GM18511 (cell line): ENCODE data around the gene TMEM87B.

Experiments
- ATAC-seq: cut with Tn5 transposase; IDR thresholded peaks from one replicate; pipeline ENCODE4 v1.9.1; 2021; ENCODE audit warnings: mild to moderate bottlenecking, moderate library complexity; ENCODE audit not compliant: unreplicated experiment

Gene TMEM87B

GRCh38 chr2:112149194-112149593, 94.1 kb downstream of the TMEM87B start:
- no peak for ATAC-seq

GRCh38 chr2:112149866-112150435, 94.9 kb downstream of the TMEM87B start:
- no peak for ATAC-seq

GRCh38 chr2:112150447-112150846, 95.4 kb downstream of the TMEM87B start:
- ATAC-seq, result no peak

DNA sequence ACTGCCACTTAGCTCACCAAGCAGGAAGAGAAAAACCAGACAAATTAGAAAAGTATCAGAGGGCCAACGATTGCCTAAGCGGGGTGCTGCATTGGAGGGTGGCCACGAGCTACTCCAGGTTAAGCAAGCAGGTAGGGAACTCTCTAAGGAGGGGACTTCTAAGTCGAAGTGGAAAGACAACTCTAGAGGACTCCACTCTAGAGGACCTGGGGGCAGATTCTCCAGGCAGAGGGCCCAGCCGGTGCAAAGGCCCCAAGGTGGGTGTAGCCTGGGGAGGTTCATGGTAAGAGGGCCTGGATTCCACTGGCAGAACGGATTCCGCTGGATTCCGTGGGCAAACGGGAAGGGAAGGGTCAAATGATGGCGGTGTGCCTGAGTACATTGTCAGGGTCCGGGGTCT, 95.8 kb downstream of the TMEM87B start:
- no peak for ATAC-seq

DNA sequence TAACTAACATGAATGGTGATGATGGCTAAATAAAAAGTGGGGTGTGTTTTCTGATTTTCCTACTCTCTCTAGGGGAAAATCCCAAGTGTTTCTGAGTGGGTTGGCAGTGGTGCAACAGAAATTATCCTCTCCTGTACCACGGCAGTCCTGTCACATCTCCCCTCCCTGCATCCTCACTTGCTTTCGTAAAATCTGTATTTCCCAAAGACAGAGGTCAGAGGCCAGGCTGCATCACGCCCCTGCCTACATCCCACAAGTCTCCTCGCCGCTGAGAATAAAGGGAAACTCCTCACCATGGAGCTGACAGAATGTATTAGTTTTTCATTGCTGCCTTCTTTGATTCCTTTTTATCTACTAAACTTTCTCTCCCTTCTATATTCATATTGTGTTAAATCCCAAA, 96.2 kb downstream of the TMEM87B start:
- ATAC-seq, result no peak

DNA sequence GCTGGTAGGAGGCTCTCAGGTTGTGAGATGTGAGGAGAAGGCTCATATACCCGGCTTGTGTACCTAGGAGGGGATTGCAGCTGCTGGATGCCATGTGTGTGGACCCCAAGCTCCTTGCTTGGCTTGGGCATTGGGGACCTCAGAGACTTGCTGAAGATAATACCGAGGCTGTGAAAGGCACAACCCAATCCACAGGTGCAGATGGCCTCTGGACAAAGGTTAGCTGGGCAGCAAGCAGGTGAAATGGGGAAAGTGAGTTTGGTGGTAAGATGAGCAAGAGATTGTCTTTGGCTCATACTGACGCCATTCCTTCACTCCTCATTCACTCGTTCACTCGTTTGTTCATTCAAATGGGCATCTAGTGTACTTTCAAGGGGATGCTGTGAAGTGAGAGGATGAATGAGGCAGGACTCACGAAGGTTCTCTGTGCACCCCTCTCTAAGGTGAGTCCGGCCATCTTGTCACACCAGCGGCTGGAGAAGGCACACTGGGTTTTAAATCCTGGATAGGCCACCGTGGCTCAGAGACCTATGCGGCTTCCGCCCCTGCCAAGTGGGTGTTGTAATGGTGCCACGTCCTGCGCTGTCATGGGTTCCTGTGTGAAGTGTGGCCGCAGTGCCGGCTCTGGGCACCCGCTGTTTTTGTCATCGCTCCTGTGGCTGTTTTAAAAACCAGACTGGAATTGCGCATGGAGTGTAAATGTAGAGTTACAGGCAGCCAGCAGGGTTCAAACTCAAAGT, 96.8 kb downstream of the TMEM87B start:
- ATAC-seq, result no peak

DNA sequence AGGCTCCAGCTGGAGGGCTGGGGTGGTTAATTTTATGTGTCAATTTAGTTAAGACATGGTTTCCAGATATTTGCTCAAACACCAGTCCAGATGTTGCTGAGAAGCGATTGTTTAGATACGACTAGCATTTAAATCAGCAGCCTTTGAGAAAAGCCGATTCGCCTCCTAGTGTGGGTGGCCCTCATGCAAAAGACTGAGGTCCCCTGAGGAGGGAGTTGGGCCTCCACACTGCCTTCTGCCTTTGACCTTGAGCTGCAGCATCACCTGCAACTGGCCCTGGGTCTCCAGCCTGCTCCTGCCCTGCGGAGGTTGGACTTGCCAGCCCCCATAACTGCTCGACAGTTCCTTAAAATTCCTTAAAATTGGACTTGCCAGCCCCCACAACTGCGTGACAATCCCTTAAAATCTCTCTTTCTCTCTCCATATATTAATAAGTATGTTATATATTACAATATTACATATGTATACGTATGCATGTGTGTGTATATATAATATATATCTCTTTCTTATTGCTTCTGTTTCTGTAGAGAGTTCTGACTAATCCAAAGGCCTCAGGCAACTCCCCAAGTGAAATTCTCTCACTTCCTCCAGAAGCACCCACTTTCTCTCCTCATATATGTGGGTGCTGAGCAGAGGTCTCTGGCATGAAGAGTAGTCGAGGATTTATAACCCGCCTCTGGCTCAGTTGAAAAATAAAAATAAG, 97.6 kb downstream of the TMEM87B start:
- ATAC-seq, result no peak

- no peak for ATAC-seq
Observed at GRCh38 chr2:112153179-112153490, 98.1 kb downstream of the TMEM87B start.

GRCh38 chr2:112153501-112153900, 98.4 kb downstream of the TMEM87B start:
- ATAC-seq, result no peak

GRCh38 chr2:112154246-112155117, 99.4 kb downstream of the TMEM87B start:
- no peak for ATAC-seq

- no peak for ATAC-seq
Observed at GRCh38 chr2:112155331-112156151, 100.5 kb downstream of the TMEM87B start.

GRCh38 chr2:112156152-112156986, 101.3 kb downstream of the TMEM87B start:
- no peak for ATAC-seq

GRCh38 chr2:112157472-112157871, 102.4 kb downstream of the TMEM87B start:
- ATAC-seq, result no peak

DNA sequence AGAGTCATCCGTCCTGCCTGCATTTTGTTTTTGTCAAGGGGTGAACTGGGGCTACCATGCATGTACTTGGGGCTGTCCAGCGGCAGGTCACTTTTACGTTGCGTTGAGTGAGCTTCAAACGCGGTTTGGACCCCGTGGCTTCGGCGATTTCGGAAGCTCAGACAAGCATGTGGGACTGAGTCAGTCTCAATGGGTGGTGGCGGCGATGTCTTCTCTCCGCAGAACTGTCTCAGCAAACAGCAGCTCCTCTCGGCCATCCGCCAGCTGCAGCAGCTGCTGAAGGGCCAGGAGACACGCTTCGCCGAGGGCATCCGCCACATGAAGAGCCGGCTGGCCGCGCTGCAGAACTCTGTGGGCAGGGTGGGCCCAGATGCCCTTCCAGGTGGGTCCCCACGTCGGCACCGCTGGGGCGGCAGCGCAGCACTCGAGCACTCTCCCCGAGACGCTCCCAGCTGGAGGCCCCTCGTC, 104.4 kb downstream of the TMEM87B start:
- no peak for ATAC-seq

- no peak for ATAC-seq
Observed at GRCh38 chr2:112160283-112161250, 105.5 kb downstream of the TMEM87B start.

- ATAC-seq, result no peak
Observed at GRCh38 chr2:112161431-112162145, 106.5 kb downstream of the TMEM87B start.

DNA sequence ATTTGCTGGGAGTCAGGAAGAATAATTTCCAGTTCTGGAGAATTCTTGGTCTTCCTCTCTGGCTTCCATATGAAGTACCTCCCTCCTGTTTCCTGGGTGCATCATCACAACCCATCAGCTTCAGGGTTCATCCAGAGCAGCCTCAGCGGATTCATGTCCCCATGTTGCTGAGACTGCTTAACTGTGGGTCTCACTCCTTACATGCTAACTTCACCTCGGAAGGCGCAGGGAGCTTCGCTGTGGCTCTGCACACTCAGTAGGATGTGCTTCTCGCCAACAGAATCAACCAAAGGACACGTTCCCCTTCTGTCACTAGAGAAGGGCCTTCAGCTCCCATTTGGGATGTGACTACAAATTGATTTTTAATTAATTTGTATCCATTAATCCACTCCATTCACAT, 107.3 kb downstream of the TMEM87B start:
- ATAC-seq, result no peak

DNA sequence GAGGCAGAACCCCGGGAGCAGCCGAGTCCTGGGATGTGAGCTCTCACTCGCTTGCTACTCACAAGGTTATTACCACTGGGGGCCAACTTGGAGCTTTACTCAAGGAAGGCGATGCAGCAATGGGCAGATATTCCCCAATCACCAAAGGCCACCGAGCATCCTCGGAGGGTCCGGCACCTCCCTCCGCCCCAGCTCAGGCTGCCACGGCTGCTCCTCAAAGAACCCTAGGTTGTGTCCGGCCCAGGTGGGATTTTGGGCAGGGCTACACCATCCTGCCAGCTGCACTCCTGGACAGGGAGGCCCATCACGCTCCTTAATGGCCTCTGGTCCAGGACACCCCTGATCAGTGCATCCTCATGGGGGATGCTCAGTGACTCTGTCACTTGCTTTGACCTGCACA, 107.9 kb downstream of the TMEM87B start:
- ATAC-seq, result no peak
